Upper lobe of left lung (tissue), 6 donors: ENCODE measurements around the gene TGM4. TPM values are rescaled to one million over a fixed set of nuclear protein-coding genes. Genes with fewer than 3 reads are reported as not detected.
A peak's percentile ranks its signal among the peaks of the same experiment; 100 is the strongest.

Source experiments
- ATAC-seq, 2 donors: fragments of 200-7000 bp; cut with Tn5 transposase; one replicate each; pipeline ENCODE4 v1.9.1; 2022; ENCODE audit warnings: mild to moderate bottlenecking in 2 of 2, moderate library complexity in 2 of 2; ENCODE audit not compliant: low FRiP score in 2 of 2
- DNase-seq, 2 donors: peaks; one replicate each; pipeline ENCODE4 v3.0.0-alpha.2; 2019 to 2020
- H3K27ac ChIP-seq, 4 donors: fragments of 200-600 bp; sonication (generic); one replicate each; pipeline ENCODE4 v1.5.1; 2016 to 2019
- H3K27me3 ChIP-seq, 4 donors: fragments of 200-600 bp; sonication (generic); one replicate each; pipeline ENCODE4 v1.5.1; 2017 to 2019
- H3K36me3 ChIP-seq, 4 donors: fragments of 200-600 bp; sonication (generic); one replicate each; pipeline ENCODE4 v1.5.1; 2016 to 2019
- H3K4me1 ChIP-seq, 4 donors: fragments of 200-600 bp; sonication (generic); one replicate each; pipeline ENCODE4 v1.5.1; 2018 to 2019
- H3K4me3 ChIP-seq, 4 donors: fragments of 200-600 bp; sonication (generic); one replicate each; pipeline ENCODE4 v1.5.1; 2017 to 2019; ENCODE audit warnings: mild to moderate bottlenecking in 2 of 4, moderate library complexity in 1 of 4
- H3K9me3 ChIP-seq, 4 donors: fragments of 200-600 bp; sonication (generic); one replicate each; pipeline ENCODE4 v1.5.1; 2018 to 2019
- EP300 ChIP-seq, 4 donors: sonication (generic); formaldehyde crosslinking; IDR thresholded peaks; one replicate each; pipeline ENCODE4 v1.5.1; 2017; ENCODE audit warnings: antibody characterized with exemption in 4 of 4, control low read depth in 2 of 4
- POLR2A ChIP-seq, 4 donors: fragments of 450-650 bp; IDR thresholded peaks; one replicate each; pipeline ENCODE4 v1.5.1; 2016 to 2017; ENCODE audit warnings: antibody characterized with exemption in 4 of 4, mild to moderate bottlenecking in 2 of 4
- POLR2AphosphoS5 ChIP-seq, 2 donors: sonication (generic); formaldehyde crosslinking; IDR thresholded peaks; one replicate each; pipeline ENCODE4 v1.5.1; 2017; ENCODE audit warnings: antibody characterized with exemption in 2 of 2
- WGBS, 2 donors: methylation state at CpG; one replicate each; pipeline ENCODE4 v1.1.5; 2017 to 2018; 5-methylcytosine and 5-hydroxymethylcytosine counted together
- total RNA-seq, 6 donors: library from RNA; depleted of rRNA in 4 of 6; stranded (reverse); fragments of >200 nt in 4 of 6; gene quantifications; one replicate each; pipeline versions ENCODE4 v1.1.0 to v1.2.1, GENCODE V29; 2016 to 2021
- TF ChIP-seq, protein P1 (sequence below), 6 experiments: fragments of 450-650 bp in 4 of 6; fragments of 200-600 bp in 2 of 6; sonication (generic) in 2 of 6; IDR thresholded peaks; one replicate each; pipeline ENCODE4 v1.5.1; 2016 to 2019; ENCODE audit warnings: antibody characterized with exemption in 6 of 6
- donor health status: DM: no; HTN: no; CAD: no; lungs with moderate emphysema.
- donor health status: DM: no; HTN: yes; CAD: no; lungs with severe emphysema.

Gene TGM4
- total RNA-seq, 6 donors from 2014 or later = not detected

GRCh38 chr3:44930911-44931310 lies 56.5 kb downstream of the TGM4 start:
- TF ChIP-seq POLR2AphosphoS5 (IDR thresholded peaks at IDR 0.05) (no peak), EP300 (IDR thresholded peaks at IDR 0.05) (no peak), POLR2A (IDR thresholded peaks at IDR 0.05) (no peak)
- TF ChIP-seq, protein P1, sequence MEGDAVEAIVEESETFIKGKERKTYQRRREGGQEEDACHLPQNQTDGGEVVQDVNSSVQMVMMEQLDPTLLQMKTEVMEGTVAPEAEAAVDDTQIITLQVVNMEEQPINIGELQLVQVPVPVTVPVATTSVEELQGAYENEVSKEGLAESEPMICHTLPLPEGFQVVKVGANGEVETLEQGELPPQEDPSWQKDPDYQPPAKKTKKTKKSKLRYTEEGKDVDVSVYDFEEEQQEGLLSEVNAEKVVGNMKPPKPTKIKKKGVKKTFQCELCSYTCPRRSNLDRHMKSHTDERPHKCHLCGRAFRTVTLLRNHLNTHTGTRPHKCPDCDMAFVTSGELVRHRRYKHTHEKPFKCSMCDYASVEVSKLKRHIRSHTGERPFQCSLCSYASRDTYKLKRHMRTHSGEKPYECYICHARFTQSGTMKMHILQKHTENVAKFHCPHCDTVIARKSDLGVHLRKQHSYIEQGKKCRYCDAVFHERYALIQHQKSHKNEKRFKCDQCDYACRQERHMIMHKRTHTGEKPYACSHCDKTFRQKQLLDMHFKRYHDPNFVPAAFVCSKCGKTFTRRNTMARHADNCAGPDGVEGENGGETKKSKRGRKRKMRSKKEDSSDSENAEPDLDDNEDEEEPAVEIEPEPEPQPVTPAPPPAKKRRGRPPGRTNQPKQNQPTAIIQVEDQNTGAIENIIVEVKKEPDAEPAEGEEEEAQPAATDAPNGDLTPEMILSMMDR (IDR thresholded peaks at IDR 0.05) = no peak
- Histone ChIP-seq H3K36me3 (peaks cover 7 to 80% (median 54%) of the 10 kb centered on the region in 4 donors), H3K9me3 (no peaks in the 10 kb centered on the region), H3K4me1 (peaks cover 6 to 19% (median 16%) of the 10 kb centered on the region in 4 donors), H3K27me3 (no peaks in the 10 kb centered on the region), H3K4me3 (no peak overlapping the region), H3K27ac (no peak overlapping the region)
- DNase-seq (no peak), ATAC-seq (no peak)
- 68 to 82% methylated on average over 2 of the region's 2 CpGs for WGBS, 2 donors

DNA sequence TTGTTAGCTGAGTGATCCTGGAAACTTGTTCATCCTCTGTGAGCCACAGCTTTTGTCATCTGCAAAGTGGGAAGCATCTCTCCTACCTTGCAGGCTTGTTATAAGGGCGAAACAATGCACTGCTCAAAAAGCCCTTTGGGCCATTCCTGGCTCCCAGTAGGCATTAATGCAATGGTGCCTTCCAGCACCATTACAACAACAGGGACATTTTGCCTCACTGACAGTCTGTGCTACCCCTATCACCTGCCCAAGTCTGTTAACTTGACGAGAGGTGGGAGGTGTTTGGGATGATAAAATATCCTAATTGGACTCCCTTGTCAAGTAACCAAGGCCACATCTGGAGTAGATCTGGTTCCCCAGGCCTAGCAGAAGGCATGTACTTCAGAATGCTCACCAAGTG lies 57.4 kb downstream of the TGM4 start:
- no peak overlapping the region for H3K4me3 ChIP-seq
- H3K27me3 ChIP-seq = no peaks in the 10 kb centered on the region
- H3K9me3 ChIP-seq = no peaks in the 10 kb centered on the region
- no peak for DNase-seq
- ATAC-seq = no peak
- H3K36me3 ChIP-seq = peaks cover 7 to 71% (median 45%) of the 10 kb centered on the region in 4 donors
- TF ChIP-seq, protein P1 (IDR thresholded peaks at IDR 0.05) = no peak
- TF ChIP-seq EP300 (IDR thresholded peaks at IDR 0.05) (no peak), POLR2AphosphoS5 (IDR thresholded peaks at IDR 0.05) (no peak), POLR2A (IDR thresholded peaks at IDR 0.05) (no peak)
- 97 to 100% methylated on average over 1 to 2 of the region's 2 CpGs for WGBS, 2 donors
- H3K27ac ChIP-seq = no peak overlapping the region
- peaks cover 6 to 19% (median 16%) of the 10 kb centered on the region in 4 donors for H3K4me1 ChIP-seq

DNA sequence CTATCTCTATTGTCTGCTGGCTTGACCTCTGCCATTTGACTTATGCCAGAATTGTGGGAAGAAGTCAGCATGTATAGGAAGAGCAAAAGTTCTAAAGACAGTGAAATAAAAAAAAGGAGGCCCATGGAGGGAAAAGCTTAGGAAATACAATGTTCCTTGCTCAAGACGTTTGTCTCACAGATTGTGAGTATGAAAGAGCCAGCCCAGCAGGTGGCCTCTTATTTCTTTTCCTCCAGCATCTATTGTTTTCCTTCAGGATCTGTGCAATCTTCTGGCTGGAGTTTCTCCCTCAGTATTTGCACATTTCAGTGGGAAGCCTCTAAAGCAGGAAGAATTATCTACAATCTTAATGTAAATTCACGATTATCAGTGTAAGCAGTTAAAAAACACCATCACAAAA lies 57.9 kb downstream of the TGM4 start:
- no peaks in the 10 kb centered on the region for H3K27me3 ChIP-seq
- H3K4me1 ChIP-seq = peaks cover 6 to 19% (median 16%) of the 10 kb centered on the region in 4 donors
- DNase-seq (no peak), ATAC-seq (no peak)
- peaks cover 7 to 67% (median 42%) of the 10 kb centered on the region in 4 donors for H3K36me3 ChIP-seq
- H3K27ac ChIP-seq = no peak overlapping the region
- TF ChIP-seq, protein P1 (IDR thresholded peaks at IDR 0.05) = no peak
- TF ChIP-seq EP300 (IDR thresholded peaks at IDR 0.05) (no peak), POLR2AphosphoS5 (IDR thresholded peaks at IDR 0.05) (no peak), POLR2A (IDR thresholded peaks at IDR 0.05) (no peak)
- WGBS, 2 donors = 41 to 59% methylated on average over 2 of the region's 2 CpGs
- H3K9me3 ChIP-seq = no peaks in the 10 kb centered on the region
- H3K4me3 ChIP-seq = no peak overlapping the region

DNA sequence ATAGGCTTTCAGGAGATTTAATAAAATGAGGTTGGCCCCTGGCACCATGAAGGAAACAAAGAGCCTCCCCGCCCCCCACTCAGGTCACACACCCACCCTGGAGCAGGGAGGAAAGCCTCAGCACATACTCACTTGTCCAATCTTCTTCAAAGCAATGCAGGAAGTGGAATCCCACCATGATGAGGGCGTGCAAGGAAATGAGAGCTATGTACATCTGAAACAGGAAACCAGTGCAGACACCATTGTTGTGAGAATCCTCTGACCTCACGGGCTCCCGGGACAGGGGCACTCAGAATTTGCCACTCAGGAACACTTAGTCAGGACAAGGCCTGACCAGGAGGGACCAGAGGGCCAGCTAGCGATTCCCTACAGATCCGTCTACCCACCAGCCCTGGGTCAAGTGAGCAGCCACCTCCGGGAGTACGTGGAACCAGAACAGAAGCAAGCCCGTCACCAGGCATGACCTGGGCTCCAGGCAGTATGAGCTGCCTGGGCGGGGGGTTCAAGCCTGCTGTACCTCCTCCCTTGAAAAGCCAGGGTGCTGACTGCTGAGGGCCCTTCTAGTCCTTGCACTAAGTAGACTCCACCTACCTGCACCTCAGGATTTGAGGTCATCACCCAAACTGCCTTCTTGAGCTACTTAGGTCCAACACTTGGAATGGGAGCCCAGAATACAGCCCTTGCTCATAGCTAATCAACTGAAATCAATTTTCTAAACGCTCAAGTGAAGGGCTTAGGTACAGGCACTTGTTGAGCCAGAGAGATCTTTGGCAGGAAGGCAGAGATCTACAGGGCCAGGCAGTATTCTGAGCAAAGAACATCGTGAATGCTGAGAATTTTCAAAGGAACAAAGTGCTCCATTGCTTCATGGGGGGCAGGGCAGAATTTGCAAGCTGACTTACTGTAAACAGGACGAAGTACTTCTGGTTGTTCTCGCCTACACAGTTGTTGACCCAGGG lies 58.9 kb downstream of the TGM4 start:
- Histone ChIP-seq H3K36me3 (peaks cover 5 to 60% (median 39%) of the 10 kb centered on the region in 4 donors), H3K4me1 (peaks cover 12 to 19% (median 17%) of the 10 kb centered on the region in 4 donors), H3K9me3 (no peaks in the 10 kb centered on the region), H3K27ac (peak overlapping the region; percentile 20 to 71 (median 48)), H3K27me3 (no peaks in the 10 kb centered on the region), H3K4me3 (no peak overlapping the region)
- ATAC-seq = no peak
- 59 to 80% methylated on average over 12 to 13 of the region's 14 CpGs for WGBS, 2 donors
- DNase-seq = peak in 1 of 2 donors; percentile 38
- TF ChIP-seq EP300 (IDR thresholded peaks at IDR 0.05) (peak in 1 of 4 donors; percentile 24), POLR2AphosphoS5 (IDR thresholded peaks at IDR 0.05) (no peak), POLR2A (IDR thresholded peaks at IDR 0.05) (no peak)
- TF ChIP-seq, protein P1 (IDR thresholded peaks at IDR 0.05) = no peak
